ENCODE measurements around the gene DOCK1.

The DOCK1 gene

DNA sequence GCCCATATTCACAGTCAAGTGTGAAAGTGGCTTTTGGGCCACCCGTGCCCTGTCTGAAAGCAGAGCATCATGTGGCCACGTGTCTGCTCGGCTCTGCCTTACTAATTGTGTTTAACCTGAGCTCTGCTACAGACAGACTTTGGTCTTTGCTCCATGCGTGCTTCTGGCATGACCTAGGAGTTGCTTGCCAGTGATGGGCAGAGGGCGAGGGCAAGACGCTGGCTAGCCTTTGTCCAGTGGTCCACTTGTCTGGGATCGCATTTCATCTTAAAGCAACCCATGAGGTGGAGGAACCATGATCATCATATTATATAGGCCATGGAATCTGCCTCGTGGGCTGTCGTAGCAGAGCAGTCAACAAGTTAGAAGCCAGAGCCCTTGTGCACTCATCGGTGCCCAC, 414.5 kb downstream of the DOCK1 start:
- TF ChIP-seq EZH2phosphoT487 (IDR thresholded peaks at IDR 0.05; ENCODE audit: low read length): no peak
- TF ChIP-seq, protein P1, sequence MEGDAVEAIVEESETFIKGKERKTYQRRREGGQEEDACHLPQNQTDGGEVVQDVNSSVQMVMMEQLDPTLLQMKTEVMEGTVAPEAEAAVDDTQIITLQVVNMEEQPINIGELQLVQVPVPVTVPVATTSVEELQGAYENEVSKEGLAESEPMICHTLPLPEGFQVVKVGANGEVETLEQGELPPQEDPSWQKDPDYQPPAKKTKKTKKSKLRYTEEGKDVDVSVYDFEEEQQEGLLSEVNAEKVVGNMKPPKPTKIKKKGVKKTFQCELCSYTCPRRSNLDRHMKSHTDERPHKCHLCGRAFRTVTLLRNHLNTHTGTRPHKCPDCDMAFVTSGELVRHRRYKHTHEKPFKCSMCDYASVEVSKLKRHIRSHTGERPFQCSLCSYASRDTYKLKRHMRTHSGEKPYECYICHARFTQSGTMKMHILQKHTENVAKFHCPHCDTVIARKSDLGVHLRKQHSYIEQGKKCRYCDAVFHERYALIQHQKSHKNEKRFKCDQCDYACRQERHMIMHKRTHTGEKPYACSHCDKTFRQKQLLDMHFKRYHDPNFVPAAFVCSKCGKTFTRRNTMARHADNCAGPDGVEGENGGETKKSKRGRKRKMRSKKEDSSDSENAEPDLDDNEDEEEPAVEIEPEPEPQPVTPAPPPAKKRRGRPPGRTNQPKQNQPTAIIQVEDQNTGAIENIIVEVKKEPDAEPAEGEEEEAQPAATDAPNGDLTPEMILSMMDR (IDR thresholded peaks at IDR 0.05; ENCODE audit: low read length): no peak
- no peak for TF ChIP-seq EZH2 (optimal IDR thresholded peaks at IDR 0.05; ENCODE audit: low read depth, low read length)

DNA sequence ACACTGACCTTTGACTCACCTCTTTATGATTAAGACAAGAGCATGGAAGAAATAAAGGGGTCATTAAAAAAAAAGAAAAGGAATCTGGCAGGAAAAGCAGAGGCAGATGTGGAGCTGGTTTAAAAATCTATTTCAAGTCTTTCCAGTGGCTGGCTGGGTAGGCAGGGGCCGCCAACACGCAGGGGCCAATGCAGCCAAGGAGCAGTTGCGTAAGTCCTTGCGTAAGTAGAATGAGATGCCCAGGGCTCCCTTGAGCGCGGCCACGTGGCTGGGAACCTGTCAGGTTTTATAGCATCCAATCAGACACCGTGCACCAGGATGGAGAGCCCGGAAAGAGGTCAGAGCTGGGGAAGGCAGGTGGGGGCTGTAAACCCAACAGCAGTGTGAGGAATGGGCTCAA, 414.9 kb downstream of the DOCK1 start:
- H3K36me3 ChIP-seq (replicated peaks; ENCODE audit: insufficient read depth, low read length): no peaks in the 10 kb centered on the region
- DNase-seq: no peak
- H3K4me3 ChIP-seq (ENCODE audit: low read length): no peak overlapping the region
- H3K9me2 ChIP-seq (replicated peaks; ENCODE audit: insufficient read depth, low read length): no peaks in the 10 kb centered on the region
- TF ChIP-seq EZH2 (optimal IDR thresholded peaks at IDR 0.05; ENCODE audit: low read depth, low read length) (no peak), EZH2phosphoT487 (IDR thresholded peaks at IDR 0.05; ENCODE audit: low read length) (no peak)
- TF ChIP-seq, protein P1 (IDR thresholded peaks at IDR 0.05; ENCODE audit: low read length): no peak
- no peak overlapping the region for H2AFZ ChIP-seq (ENCODE audit: low read length)
- no peak overlapping the region for H3K9ac ChIP-seq (ENCODE audit: low read length)
- H3K9me3 ChIP-seq (replicated peaks; ENCODE audit: insufficient read depth, low read length): no peaks in the 10 kb centered on the region
- no peaks in the 10 kb centered on the region for H3K4me1 ChIP-seq (ENCODE audit: low read length)
- H4K20me1 ChIP-seq (ENCODE audit: insufficient read depth, low read length): no peaks in the 10 kb centered on the region
- no peaks in the 10 kb centered on the region for H3K79me2 ChIP-seq (ENCODE audit: low read length)
- no peaks in the 10 kb centered on the region for H3K27me3 ChIP-seq (replicated peaks; ENCODE audit: insufficient read depth, low read length)
- no peak overlapping the region for H3K27ac ChIP-seq (ENCODE audit: low read length)
- no peak overlapping the region for H3K4me2 ChIP-seq (ENCODE audit: low read depth, low read length)
- no peaks in the 10 kb centered on the region for H3F3A ChIP-seq (ENCODE audit: insufficient read depth, low read length)

More for the DNA sequence above, 414.5 kb downstream of the DOCK1 start:
- Histone ChIP-seq H3K4me3 (ENCODE audit: low read length) (no peak overlapping the region), H3K4me1 (ENCODE audit: low read length) (no peaks in the 10 kb centered on the region), H2AFZ (ENCODE audit: low read length) (no peak overlapping the region), H3K4me2 (ENCODE audit: low read depth, low read length) (no peak overlapping the region), H4K20me1 (ENCODE audit: insufficient read depth, low read length) (no peaks in the 10 kb centered on the region), H3K9me2 (replicated peaks; ENCODE audit: insufficient read depth, low read length) (no peaks in the 10 kb centered on the region), H3K9me3 (replicated peaks; ENCODE audit: insufficient read depth, low read length) (no peaks in the 10 kb centered on the region), H3K9ac (ENCODE audit: low read length) (no peak overlapping the region), H3F3A (ENCODE audit: insufficient read depth, low read length) (no peaks in the 10 kb centered on the region), H3K79me2 (ENCODE audit: low read length) (no peaks in the 10 kb centered on the region), H3K36me3 (replicated peaks; ENCODE audit: insufficient read depth, low read length) (no peaks in the 10 kb centered on the region), H3K27me3 (replicated peaks; ENCODE audit: insufficient read depth, low read length) (no peaks in the 10 kb centered on the region), H3K27ac (ENCODE audit: low read length) (no peak overlapping the region)
- no peak for DNase-seq

DNA sequence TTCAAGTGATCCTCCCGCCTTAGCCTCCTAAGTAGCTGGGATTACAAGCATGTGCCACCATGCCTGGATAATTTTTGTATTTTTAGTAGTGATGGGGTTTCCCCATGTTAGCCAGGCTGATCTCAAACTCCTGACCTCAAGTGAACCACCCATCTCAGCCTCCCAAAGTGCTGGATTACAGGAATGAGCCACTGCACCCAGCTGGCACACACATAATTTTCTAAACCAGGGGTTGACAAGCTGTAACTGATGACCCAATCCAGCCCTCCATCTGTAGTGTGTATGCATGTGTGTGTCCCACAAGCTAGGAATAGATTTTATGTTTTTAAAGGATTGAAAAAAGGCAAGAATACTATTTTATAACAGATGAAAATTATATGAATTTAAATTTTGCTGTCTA, 417.1 kb downstream of the DOCK1 start:
- H3K9me2 ChIP-seq (replicated peaks; ENCODE audit: insufficient read depth, low read length): no peaks in the 10 kb centered on the region
- H3K79me2 ChIP-seq (ENCODE audit: low read length): no peaks in the 10 kb centered on the region
- H3K4me3 ChIP-seq (ENCODE audit: low read length): no peak overlapping the region
- H3K9ac ChIP-seq (ENCODE audit: low read length): no peak overlapping the region
- no peaks in the 10 kb centered on the region for H3F3A ChIP-seq (ENCODE audit: insufficient read depth, low read length)
- no peak overlapping the region for H3K27ac ChIP-seq (ENCODE audit: low read length)
- TF ChIP-seq EZH2phosphoT487 (IDR thresholded peaks at IDR 0.05; ENCODE audit: low read length): no peak
- no peak for TF ChIP-seq EZH2 (optimal IDR thresholded peaks at IDR 0.05; ENCODE audit: low read depth, low read length)
- DNase-seq: no peak
- H3K27me3 ChIP-seq (replicated peaks; ENCODE audit: insufficient read depth, low read length): no peaks in the 10 kb centered on the region
- no peaks in the 10 kb centered on the region for H3K4me1 ChIP-seq (ENCODE audit: low read length)
- H3K9me3 ChIP-seq (replicated peaks; ENCODE audit: insufficient read depth, low read length): no peaks in the 10 kb centered on the region
- H3K36me3 ChIP-seq (replicated peaks; ENCODE audit: insufficient read depth, low read length): no peaks in the 10 kb centered on the region
- no peaks in the 10 kb centered on the region for H4K20me1 ChIP-seq (ENCODE audit: insufficient read depth, low read length)
- H2AFZ ChIP-seq (ENCODE audit: low read length): no peak overlapping the region
- no peak overlapping the region for H3K4me2 ChIP-seq (ENCODE audit: low read depth, low read length)

DNA sequence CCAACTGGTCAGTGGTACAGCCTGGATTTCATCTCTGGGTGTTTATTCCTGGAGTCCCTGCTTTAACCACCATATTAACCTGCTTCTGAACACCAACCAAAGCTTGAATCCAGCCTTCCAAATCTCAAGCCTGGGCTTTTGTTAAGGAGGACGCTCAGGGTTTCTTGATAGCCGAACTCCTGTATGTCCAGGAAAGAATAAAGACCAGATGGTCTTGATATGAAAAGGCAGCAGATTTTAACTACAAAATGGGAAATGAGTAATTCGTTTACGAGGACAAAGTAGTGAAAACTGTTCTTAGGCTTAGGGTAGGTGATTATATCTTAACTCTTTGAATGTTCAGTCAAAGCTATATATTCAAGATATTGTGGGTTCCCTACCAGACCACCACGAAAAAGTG, 420.3 kb downstream of the DOCK1 start:
- Histone ChIP-seq H2AFZ (ENCODE audit: low read length) (no peak overlapping the region), H3K4me3 (ENCODE audit: low read length) (no peak overlapping the region), H3K27me3 (replicated peaks; ENCODE audit: insufficient read depth, low read length) (no peaks in the 10 kb centered on the region), H3K4me1 (ENCODE audit: low read length) (no peaks in the 10 kb centered on the region), H3K9ac (ENCODE audit: low read length) (no peak overlapping the region), H3K79me2 (ENCODE audit: low read length) (no peaks in the 10 kb centered on the region), H3K27ac (ENCODE audit: low read length) (no peak overlapping the region), H3K36me3 (replicated peaks; ENCODE audit: insufficient read depth, low read length) (no peaks in the 10 kb centered on the region), H3F3A (ENCODE audit: insufficient read depth, low read length) (no peaks in the 10 kb centered on the region), H3K9me3 (replicated peaks; ENCODE audit: insufficient read depth, low read length) (no peaks in the 10 kb centered on the region), H4K20me1 (ENCODE audit: insufficient read depth, low read length) (no peaks in the 10 kb centered on the region), H3K9me2 (replicated peaks; ENCODE audit: insufficient read depth, low read length) (no peaks in the 10 kb centered on the region), H3K4me2 (ENCODE audit: low read depth, low read length) (no peak overlapping the region)
- no peak for DNase-seq
- TF ChIP-seq EZH2phosphoT487 (IDR thresholded peaks at IDR 0.05; ENCODE audit: low read length): no peak
- TF ChIP-seq, protein P1 (IDR thresholded peaks at IDR 0.05; ENCODE audit: low read length): no peak
- TF ChIP-seq EZH2 (optimal IDR thresholded peaks at IDR 0.05; ENCODE audit: low read depth, low read length): no peak

Data from MM.1S (cell line).